Stimulated activated CD4-positive, alpha-beta T cell treated with anti-CD3 and anti-CD28 coated beads, Interleukin-12 subunit alpha, Interleukin-12 subunit beta, amount 100 ng/mL, for 48 hours (primary cell): ENCODE data around the gene FRS2.

Source experiments
- DNase-seq, 3 donors: peaks; one replicate each; pipeline ENCODE4 v3.0.0-alpha.2; 2020; ENCODE audit warnings: low read depth in 2 of 3, low spot score in 1 of 3

FRS2 gene

GRCh38 chr12:69620921-69621320 lies 150.7 kb downstream of the FRS2 start:
- DNase-seq, result no peak

DNA sequence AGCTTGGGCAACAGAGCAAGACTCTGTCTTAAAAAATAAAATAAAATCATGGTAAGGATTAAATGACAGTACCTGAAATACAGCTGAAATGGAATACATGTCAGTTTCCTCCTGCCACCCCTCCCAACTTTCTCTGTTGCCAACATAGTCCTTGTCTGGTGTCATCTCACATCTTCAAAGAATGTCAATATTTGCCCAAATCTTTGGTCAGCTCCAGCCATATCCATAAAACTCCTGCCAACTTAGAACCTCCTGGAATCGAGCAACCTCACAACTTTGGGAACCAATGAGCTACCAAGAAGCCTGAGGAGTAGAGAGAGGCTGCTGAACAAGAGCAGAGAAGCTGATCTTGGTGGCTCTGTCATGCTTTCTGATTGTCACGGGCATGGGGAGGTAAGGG lies 151.4 kb downstream of the FRS2 start:
- DNase-seq, result no peak

- DNase-seq, result no peak
Measured at GRCh38 chr12:69623970-69624369, 153.8 kb downstream of the FRS2 start.

DNA sequence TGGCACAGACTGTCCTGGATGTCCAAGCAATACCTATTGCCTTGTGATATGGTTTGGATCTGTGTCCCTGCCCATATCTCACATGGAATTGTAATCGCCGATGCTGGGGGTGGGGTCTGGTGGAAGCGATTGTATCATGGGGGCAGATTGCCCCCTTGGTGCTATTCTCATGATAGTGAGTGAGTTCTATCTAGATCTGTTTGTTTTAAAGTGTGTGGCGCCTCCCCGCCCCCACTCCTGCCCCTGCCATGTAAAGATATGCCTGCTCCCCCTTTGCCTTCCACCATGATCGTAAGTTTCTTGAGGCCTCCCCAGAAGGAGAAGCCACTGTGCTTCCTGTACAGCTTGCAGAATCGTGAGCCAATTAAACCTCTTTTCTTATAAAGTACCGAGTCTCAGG lies 157.3 kb downstream of the FRS2 start:
- DNase-seq, result no peak
